GOT3 (cell line): Measurements from ENCODE around the gene FAM222A.

ENCODE experiments used
- DNase-seq: peaks from one replicate; lab custom pipeline; 2025; ENCODE audit warnings: mixed read lengths; lab: John Stamatoyannopoulos, UW

The FAM222A gene

GRCh38 chr12:109710747-109711595, 2.7 kb upstream of the FAM222A start:
- DNase-seq: no peak

DNA sequence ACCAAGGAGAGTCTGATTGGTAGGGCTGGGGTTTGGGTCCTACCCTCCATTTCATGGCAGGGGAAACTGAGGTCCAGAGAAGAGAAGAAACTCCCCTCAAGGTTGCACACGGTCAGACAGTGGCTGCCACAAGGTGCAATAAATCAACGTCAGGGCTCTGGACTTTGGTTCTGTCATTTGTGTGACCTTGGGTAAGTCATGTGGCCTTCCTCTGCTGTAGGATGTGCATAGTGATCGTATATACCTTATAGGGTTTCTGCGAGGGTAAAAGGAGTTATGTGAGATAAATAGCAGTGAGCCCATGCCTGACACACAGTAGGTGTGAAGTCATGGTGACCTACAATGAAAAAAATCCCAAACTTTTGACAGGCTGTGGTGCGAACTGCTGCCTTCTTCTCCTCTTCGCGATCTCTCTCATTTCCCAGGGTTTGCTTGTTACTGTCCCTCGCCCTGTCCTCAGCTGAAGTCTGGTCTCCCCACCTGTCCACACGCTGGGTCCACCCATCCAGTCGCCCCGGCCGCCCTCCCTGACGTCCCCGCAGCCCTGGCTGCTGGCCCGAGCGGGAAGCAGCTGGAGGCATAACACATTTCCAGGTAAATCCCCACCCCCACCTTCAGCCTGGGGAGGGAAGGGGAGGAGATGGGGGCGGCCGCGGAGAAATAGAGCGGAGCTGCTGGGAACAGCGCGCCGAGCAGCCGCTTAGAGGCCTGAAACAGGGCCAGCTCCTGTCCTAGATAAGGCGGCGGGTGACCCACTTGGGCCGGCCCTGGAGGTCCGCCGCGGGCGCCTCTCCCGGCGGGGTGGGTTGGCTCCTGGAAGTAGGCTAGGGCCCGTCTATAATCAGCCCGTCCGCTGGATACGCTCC, 1.8 kb upstream of the FAM222A start:
- DNase-seq: no peak

DNA sequence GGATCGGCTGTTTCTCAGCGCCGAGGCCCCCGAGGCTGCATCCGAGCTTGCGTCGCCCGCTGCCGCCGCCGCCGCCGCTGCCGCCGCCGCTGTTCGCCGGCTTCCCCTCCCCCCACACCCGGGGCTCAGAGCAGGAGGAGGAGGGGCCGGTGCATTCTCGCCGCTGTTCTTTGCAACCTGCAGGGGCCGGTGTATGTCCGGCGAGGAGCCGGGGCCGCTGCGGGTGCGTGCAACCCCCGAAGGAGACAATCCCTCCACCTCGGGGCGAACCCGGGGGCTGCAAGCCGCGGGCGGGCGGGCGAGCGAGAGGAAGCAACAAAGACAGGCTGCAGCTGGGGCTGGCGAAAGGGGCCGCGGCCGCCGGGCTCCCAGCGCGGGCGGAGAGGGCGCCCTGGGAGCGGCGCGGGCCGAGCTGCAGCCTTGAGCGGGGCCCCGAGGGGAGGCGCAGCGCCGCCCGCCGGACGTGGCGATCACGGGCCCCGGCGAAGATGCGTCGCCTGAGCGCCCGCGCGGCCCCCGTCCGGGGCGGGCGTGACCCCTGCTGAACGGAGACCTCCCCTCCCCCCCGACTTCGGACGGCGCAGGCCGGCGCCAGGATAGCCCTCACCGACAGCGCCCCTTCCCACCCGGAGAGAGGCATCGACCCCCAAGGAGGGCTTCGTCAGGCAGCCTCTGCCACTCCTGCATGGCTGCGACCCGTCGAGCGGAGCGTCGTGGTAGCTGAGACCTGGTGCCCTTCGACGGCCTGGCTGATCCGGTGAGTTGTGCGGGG, 702 bp downstream of the FAM222A start:
- no peak for DNase-seq

GRCh38 chr12:109714913-109715244, 1.3 kb downstream of the FAM222A start:
- no peak for DNase-seq

DNA sequence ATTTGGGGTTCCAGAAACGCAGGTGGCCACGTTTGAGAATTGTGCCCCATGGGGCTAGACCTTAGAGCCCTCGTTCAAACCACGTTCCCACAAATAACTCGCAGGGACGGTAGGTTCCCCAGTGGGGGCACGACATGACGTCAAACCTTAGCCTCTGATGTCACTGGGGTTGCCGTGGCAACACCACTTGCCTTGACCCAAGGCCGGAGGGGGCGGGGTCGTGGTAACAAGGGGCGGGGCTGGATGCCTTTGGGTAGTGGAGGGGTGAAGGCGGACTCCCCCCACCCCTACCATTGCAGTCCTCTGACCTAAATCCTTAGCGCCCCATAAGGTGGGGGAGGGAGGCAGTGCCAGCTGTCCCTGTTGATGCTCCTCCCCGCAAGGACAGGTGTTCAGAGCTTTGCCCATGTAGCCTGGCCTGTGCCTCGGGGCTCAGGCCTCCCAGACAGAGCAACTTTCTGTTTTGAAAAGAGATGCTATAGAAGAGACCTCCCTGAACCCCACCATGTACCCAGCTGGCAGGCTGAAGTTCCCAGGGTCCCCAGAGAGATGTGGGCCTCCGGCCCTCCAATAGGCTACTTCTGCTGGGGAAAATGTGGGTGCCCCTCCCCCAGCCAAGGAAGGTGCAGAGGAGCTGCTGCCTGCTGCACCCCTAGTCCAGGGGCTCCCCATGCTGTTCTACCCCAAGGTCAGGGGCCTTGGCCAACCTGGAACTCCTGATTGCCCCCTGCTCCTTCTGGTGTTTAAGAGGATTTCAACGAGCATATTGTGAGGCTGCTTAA, 1.9 kb downstream of the FAM222A start:
- no peak for DNase-seq

DNA sequence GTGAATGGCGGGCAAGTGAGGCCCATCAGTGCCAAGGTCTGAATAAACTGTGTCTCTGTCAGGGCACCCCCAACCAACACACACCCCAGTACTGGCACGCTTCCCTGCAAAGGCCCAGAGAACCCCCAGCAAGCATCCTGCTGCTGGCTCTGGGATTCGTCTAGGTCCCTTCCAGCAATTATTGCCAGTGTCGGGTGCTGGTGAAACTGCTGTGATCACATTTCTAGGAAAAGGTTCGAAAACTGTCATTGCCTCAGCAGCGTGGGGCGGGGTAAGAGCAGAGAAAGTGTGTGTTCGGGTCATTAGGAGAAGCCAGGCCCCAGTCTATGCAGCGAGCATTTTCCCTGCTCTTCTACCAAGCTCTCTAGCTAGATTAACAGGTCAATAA, 2.5 kb downstream of the FAM222A start:
- no peak for DNase-seq

GRCh38 chr12:109716512-109717389, 3.1 kb downstream of the FAM222A start:
- no peak for DNase-seq

DNA sequence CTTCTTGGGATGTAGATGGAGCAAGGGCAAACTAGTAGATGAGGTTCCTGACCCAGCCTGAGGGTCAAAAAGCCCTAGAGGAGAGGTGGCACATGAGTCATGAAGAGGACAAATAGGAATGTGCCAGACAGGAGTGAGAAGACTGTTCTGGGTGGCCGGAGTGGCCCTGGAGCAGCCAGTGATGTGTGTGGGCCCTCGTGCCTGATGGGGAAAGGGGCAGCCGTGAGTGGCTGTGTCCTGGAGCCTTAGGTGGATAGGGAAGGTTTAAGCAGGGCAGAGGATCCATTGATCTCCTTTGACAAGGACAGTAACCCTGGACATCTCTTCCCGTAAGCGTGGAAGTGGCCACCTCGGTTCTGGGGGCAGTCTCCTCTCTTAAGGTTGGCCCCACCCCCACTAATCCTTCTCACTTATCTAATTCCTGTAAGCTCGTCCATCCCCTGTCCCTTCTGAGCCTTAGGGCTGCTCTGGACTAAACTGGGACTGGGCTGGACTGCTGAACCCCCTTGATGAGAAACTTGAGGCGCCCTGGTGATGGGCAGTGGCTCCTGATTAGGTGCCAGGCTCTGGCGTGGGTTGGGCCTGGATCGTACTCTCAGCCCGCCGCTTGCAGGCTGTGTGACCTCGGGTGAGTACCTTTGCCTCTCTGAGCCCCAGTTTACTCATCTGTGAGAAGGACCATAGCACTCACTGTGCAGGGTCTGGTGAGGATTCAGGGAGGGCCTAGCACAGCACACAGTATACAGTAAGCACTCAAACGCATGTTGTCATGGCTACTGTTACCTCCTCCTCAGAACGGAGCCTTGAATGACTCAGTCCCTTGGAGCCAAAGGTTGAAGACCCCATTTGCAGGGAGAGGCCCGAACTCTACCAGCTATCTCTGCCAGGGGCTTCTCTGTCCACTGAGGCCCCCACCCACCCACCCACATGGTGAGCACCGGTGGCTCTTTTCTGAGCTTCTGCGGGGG, 4.0 kb downstream of the FAM222A start:
- DNase-seq: no peak

DNA sequence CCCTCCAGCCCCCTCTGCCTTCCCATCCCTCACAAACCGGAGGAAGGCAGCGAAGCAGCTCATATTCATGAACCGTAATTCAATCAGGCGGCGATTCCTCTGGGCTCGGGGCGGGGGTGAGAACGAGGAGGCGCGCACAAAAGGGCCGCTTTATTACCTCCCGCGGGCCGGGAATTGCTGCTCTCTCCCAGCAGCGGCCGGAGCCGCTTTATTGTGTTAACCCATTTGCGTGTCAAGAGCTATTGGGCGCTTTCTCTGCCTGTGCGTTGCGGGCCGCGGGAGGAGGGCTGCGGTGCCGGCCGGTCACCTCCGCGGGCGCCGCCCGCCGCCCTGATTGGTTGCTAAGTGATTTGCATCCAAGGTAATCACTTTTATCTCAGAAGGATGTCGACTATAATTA, 4.8 kb downstream of the FAM222A start:
- DNase-seq: no peak

DNA sequence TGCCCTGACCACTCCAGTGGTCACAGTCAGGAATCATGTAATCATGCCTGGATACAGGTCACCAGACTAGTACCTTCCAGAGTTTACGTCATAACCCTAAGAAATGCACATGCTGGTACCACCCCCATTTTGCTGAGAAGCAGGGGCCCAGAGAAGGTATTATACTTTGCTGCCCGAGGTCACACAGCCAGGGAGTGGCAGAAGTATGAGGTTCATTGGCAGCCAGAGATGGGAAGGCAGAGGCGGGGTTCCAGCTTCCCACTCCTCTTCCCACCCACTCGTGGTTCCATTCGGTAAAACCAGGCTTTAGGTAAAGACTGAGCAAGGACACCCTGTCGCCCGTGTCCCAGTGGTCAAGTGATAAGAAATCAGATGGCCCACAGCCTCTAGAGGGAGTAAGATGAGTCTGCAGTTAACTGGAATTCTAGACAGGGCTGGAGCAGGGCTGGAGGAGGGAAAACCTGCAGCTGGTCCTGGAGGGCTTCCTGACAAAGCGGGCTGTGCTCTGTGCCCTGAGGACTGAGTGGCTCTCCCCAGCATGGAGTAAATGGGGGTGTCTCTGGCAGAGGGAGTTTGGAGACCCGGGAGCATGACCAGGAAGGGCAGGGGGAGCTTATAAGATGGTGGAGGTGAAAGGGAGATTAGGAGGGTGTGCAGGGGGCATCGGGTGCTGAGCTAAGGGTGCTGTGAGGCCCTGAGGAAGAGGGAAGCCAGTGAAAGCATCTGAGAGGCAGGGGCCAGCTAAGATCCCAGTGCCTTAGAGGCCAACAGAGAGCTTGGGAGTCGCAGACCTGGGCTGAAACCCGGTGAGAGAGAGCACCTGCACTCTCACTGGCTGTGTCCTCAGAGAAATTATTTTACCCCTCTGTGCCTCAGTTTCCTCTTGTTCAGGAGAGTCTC, 5.7 kb downstream of the FAM222A start:
- no peak for DNase-seq

GRCh38 chr12:109720152-109720856, 6.7 kb downstream of the FAM222A start:
- DNase-seq: no peak

DNA sequence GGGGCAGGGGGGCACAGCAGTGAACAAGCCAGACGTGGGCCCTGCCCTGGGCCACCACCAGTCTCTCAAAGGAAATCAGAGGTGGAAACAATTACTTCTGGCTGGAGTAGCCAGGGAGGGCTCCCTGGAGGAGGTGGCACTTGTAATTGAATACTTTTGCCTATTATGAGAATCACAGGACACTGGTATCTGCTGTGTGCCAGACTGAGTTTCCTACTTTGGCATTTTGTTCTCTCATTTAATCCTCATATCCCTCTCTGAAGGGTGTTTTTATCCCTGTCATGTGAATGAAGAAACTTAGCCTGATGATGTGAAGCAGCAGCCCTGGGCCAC, 7.2 kb downstream of the FAM222A start:
- DNase-seq: no peak

DNA sequence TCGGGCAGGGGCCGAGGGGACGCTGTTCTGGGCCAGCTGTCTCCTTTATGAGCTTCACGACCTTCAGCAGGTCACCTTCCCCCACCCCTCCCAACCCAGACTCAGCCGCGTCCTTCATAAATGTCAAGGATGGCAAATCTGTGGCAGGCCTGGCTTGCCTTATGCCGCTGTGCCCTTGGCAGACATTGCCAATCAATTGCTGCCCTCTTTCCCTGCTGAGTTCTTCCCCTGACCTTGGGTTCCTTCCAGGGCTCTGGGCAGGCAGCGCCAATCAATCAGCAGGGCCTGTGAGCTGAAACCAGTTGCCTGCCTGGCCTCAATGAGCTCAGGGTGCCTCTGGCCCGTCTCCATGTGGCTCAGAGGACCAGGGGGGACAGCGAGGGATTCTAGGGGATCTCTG, 7.7 kb downstream of the FAM222A start:
- DNase-seq: no peak

DNA sequence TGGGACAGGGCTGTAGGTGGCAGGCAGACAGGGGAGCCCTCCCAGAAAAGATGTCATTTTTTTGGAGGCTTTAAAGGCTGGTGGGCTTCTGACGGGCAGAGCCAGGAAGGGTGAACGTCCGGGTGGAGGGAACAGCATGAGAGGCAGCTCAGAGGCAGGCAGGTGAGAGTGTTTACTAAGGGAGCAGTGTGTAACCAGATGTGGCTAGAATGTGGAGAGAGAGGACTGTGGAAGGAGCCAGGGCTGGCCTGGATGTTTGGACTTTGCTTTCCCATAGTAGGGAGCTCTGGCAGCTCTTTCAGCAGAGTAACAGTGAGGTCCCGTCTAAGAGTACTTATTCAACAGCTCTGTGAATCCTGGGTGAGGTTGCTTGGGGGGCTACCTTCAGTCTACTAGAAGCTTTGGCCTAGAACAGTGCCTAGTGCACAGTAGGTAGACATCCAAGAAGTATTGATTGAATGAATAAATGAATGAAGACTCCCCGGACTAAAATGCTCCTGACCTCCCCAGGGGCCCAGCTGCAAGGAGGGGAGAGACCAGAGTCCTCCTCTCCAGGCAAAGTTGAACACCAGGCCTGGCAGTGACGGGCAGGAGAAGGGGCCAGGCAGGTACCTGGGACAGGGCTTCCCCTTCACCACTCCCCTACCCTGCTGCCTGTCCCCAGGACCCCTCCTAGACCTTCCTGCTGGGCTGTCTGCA, 8.5 kb downstream of the FAM222A start:
- no peak for DNase-seq

GRCh38 chr12:109722721-109723094, 9.1 kb downstream of the FAM222A start:
- no peak for DNase-seq

DNA sequence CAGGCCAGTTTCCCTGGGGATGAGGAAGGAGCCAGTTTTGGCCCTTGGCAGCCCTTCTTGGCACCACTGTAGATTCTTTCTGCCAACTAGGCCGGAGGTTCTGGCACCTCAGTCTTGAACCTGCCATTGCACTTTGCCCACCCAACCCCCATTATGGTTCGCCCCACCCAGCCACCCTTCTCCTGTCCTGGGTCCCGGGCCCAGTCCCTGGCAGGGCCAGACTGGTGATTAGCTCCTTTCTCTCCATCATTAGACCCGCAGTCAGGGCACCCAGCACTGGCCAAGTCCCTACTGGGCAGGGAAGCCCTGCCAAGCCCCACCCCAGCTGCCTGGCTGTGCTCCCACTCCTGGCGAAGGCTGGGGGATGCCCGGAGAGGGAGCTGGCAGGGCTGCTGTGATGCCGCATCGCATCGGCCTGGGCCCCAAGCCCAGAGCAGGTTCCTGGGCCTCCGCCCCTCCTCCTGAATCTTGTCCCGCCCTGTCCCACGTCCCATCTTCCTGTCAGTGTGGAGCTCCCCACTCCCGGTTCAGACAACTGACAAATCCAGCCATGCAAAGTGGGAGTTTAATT, 9.8 kb downstream of the FAM222A start:
- DNase-seq: no peak

- no peak for DNase-seq
Observed at GRCh38 chr12:109724321-109724892, 10.8 kb downstream of the FAM222A start.
